ENCODE data around the gene CFAP100. TPM values are rescaled to one million over a fixed set of nuclear protein-coding genes. Genes with fewer than 3 reads are reported as not detected.

CFAP100 gene
- total RNA-seq, 3 donors from 2014 or later: not detected

- H3K4me3 Mint-ChIP-seq: no peak overlapping the region
- H3K27me3 Mint-ChIP-seq (ENCODE audit: low read depth): no peaks in the 10 kb centered on the region
- no peaks in the 10 kb centered on the region for H3K9me3 Mint-ChIP-seq
- DNase-seq: no peak
- peaks cover 28% of the 10 kb centered on the region for H3K36me3 Mint-ChIP-seq (ENCODE audit: insufficient read depth)
- no peaks in the 10 kb centered on the region for H3K4me1 Mint-ChIP-seq (ENCODE audit: low read depth)
- ATAC-seq: no peak
Measured at GRCh38 chr3:126439346-126439967, 44.7 kb downstream of the CFAP100 start.

DNA sequence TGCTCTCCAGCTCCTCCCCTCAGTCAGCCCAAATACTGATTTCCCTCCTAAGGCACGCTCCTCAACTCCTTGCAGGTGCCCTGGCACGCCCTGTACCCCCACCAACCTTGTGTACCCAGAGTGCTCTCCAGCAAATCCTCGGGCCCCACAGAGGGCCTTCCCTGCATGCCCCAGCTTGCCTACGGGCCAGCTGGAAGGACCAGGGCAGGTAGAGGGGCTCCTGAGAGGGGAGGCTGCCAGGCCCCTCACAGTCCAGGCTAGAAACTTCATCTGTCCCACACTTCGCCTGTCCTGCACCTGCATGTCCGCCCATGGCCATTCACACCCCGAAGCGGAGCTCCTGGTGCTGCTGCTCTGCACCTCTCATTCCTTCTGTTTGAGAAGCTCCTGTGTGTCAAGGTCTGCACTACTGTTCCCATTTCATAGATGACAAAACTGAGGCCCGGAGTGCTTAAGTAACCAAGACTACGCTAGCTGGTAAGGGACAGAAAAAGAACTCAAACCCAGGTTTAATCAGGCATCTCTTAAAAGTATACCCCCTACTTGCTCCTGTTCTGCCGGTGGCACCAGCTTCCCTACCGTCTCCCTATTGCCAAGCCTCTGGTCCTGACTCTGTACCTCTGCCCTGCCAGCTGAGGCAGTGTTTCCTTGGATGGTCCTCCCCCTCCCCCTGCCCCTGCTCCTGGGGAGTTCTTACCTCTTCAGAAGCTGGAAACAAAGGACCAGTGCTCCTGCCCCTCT, 45.4 kb downstream of the CFAP100 start:
- Mint-ChIP-seq H3K9me3 (no peaks in the 10 kb centered on the region), H3K36me3 (ENCODE audit: insufficient read depth) (peaks cover 28% of the 10 kb centered on the region), H3K4me1 (ENCODE audit: low read depth) (no peaks in the 10 kb centered on the region), H3K4me3 (no peak overlapping the region), H3K27me3 (ENCODE audit: low read depth) (no peaks in the 10 kb centered on the region)
- ATAC-seq: no peak
- no peak for DNase-seq

DNA sequence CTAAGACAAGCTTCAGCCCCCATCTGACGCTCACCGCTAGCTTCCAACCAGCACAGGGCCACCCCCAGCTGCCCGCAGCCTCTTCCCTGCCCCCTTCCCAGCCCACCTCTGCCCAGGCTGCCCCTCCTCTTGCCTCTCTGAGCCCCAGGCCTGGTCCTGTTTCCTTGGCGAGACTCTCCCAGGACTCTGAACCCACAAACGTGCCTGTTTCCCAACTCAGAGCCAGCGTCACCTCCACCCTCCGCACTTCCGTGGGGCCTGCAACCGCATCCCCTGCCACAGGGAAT, 45.9 kb downstream of the CFAP100 start:
- DNase-seq: no peak
- no peak for ATAC-seq
- Mint-ChIP-seq H3K4me1 (ENCODE audit: low read depth) (no peaks in the 10 kb centered on the region), H3K36me3 (ENCODE audit: insufficient read depth) (peaks cover 28% of the 10 kb centered on the region), H3K9me3 (no peaks in the 10 kb centered on the region), H3K4me3 (no peak overlapping the region), H3K27me3 (ENCODE audit: low read depth) (no peaks in the 10 kb centered on the region)

DNA sequence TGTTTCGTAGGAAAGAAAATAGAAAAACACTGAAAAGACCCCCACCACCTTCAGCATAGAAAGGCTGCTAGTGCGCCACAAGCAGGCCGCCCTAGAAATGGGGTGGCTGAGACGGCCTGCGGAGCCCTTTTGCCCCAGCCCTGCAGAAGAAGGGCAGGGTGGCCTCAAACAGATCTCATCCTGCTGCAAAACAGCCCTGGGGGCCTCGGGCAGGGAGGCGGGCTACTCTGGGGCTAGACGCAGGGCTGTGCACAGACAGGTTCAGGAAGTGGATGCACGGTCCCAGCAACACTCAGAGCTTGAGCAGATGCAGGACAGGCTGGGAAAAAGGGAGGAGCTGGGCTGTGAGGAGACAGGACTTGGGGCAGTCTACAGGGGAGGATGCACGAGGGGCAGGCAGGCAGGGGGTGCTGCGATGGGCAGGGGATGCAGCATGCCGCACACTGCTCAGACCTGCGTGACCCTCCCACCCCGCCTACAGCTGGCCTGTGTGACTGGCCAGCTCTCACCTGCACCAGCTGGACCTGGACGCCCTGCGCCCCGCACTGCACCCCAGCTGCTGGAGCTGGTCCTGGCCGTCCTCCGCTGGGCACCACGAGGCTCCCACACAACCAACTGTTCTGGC, 46.7 kb downstream of the CFAP100 start:
- no peak for ATAC-seq
- Mint-ChIP-seq H3K4me1 (ENCODE audit: low read depth) (no peaks in the 10 kb centered on the region), H3K4me3 (no peak overlapping the region), H3K27me3 (ENCODE audit: low read depth) (no peaks in the 10 kb centered on the region), H3K36me3 (ENCODE audit: insufficient read depth) (peaks cover 33% of the 10 kb centered on the region), H3K9me3 (no peaks in the 10 kb centered on the region)
- DNase-seq: no peak

- DNase-seq: no peak
- Mint-ChIP-seq H3K4me3 (no peak overlapping the region), H3K36me3 (ENCODE audit: insufficient read depth) (peaks cover 31% of the 10 kb centered on the region), H3K27me3 (ENCODE audit: low read depth) (no peaks in the 10 kb centered on the region), H3K4me1 (ENCODE audit: low read depth) (no peaks in the 10 kb centered on the region), H3K9me3 (no peaks in the 10 kb centered on the region)
- ATAC-seq: no peak
Measured at GRCh38 chr3:126442094-126442855, 47.6 kb downstream of the CFAP100 start.

GRCh38 chr3:126442856-126443242, 48.1 kb downstream of the CFAP100 start:
- Mint-ChIP-seq H3K36me3 (ENCODE audit: insufficient read depth) (peaks cover 26% of the 10 kb centered on the region), H3K9me3 (no peaks in the 10 kb centered on the region), H3K4me3 (no peak overlapping the region), H3K27me3 (ENCODE audit: low read depth) (no peaks in the 10 kb centered on the region), H3K4me1 (ENCODE audit: low read depth) (no peaks in the 10 kb centered on the region)
- no peak for DNase-seq
- ATAC-seq: no peak

GRCh38 chr3:126445506-126445905, 50.8 kb downstream of the CFAP100 start:
- H3K36me3 Mint-ChIP-seq (ENCODE audit: insufficient read depth): peaks cover 21% of the 10 kb centered on the region
- no peaks in the 10 kb centered on the region for H3K27me3 Mint-ChIP-seq (ENCODE audit: low read depth)
- H3K4me1 Mint-ChIP-seq (ENCODE audit: low read depth): no peaks in the 10 kb centered on the region
- DNase-seq: no peak
- no peak for ATAC-seq
- no peaks in the 10 kb centered on the region for H3K9me3 Mint-ChIP-seq
- H3K4me3 Mint-ChIP-seq: no peak overlapping the region

DNA sequence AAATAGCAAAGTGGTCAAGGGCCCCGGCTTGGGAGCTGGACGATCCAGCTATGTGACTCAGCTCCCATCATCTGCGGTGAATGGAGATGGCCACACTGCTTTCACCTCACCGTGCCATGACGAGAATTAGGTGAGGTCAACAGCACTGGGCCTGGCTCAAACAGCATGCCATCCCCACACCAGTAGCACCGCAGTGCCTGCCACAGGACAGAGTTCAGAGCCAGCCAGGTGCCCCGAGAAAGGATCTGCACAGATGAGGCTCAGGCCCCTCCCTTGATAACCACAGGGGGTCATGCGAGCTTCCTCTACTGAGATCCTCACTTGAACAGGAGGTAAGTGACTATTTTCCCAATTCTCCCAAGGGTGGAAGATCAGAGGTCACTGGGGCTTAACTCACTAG, 51.6 kb downstream of the CFAP100 start:
- no peaks in the 10 kb centered on the region for H3K27me3 Mint-ChIP-seq (ENCODE audit: low read depth)
- ATAC-seq (no peak), DNase-seq (no peak)
- H3K36me3 Mint-ChIP-seq (ENCODE audit: insufficient read depth): peaks cover 23% of the 10 kb centered on the region
- H3K4me1 Mint-ChIP-seq (ENCODE audit: low read depth): no peaks in the 10 kb centered on the region
- no peaks in the 10 kb centered on the region for H3K9me3 Mint-ChIP-seq
- no peak overlapping the region for H3K4me3 Mint-ChIP-seq

GRCh38 chr3:126446791-126447190, 52.1 kb downstream of the CFAP100 start:
- H3K4me1 Mint-ChIP-seq (ENCODE audit: low read depth): no peaks in the 10 kb centered on the region
- peaks cover 28% of the 10 kb centered on the region for H3K36me3 Mint-ChIP-seq (ENCODE audit: insufficient read depth)
- no peak overlapping the region for H3K4me3 Mint-ChIP-seq
- H3K27me3 Mint-ChIP-seq (ENCODE audit: low read depth): no peaks in the 10 kb centered on the region
- DNase-seq (no peak), ATAC-seq (no peak)
- no peaks in the 10 kb centered on the region for H3K9me3 Mint-ChIP-seq

DNA sequence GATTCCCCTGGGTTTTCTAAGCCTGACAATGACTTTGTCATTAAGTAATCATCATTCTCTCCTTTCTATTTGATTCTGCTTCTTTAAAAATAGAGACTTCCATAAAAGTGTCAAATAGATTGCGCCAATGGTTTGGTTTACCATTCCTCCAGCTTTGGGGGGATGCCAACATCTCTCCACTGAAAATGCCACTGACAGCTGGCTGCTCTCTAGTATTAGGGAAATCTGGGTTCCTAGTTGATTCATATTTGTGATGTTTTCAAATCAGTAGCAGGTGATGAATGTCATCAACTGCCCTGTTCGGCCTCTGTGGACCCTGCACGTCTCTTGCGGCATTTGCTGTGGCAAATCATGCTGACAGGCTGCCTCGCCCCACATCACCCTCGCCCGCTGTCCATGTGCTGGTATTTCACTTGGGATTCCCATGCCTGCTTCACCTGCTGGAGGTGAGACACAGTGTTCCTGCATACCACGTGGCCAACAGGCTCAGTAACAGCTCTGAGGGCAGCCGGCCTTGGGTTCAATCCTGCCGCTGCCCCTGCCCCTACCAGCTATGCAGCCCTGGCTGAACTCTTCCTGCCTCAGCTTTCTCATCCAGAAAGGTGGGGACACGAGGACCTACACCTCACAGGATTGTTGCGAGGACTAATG, 52.9 kb downstream of the CFAP100 start:
- H3K4me3 Mint-ChIP-seq: no peak overlapping the region
- no peak for DNase-seq
- no peaks in the 10 kb centered on the region for H3K9me3 Mint-ChIP-seq
- H3K36me3 Mint-ChIP-seq (ENCODE audit: insufficient read depth): peaks cover 35% of the 10 kb centered on the region
- H3K4me1 Mint-ChIP-seq (ENCODE audit: low read depth): no peaks in the 10 kb centered on the region
- H3K27me3 Mint-ChIP-seq (ENCODE audit: low read depth): no peaks in the 10 kb centered on the region
- no peak for ATAC-seq

GRCh38 chr3:126448136-126448892, 53.6 kb downstream of the CFAP100 start:
- Mint-ChIP-seq H3K9me3 (no peaks in the 10 kb centered on the region), H3K4me1 (ENCODE audit: low read depth) (no peaks in the 10 kb centered on the region), H3K27me3 (ENCODE audit: low read depth) (no peaks in the 10 kb centered on the region), H3K36me3 (ENCODE audit: insufficient read depth) (peaks cover 32% of the 10 kb centered on the region), H3K4me3 (no peak overlapping the region)
- DNase-seq (no peak), ATAC-seq (no peak)

DNA sequence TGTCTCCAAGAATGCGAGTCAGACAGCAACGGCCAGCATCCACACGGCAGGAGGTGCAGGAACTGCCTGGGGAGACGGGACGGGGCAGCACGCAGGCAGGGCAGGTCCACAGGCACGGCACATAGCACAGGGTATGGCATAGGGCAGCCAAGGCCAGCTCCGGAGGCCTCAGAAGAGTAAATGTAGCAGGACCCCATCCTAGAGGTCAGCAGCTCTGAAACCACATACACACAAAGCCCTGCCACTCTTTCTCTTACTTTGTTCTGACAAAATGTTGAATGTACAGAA, 54.1 kb downstream of the CFAP100 start:
- ATAC-seq: no peak

GRCh38 chr3:126449621-126450051, 54.9 kb downstream of the CFAP100 start:
- Mint-ChIP-seq H3K36me3 (ENCODE audit: insufficient read depth) (peaks cover 36% of the 10 kb centered on the region), H3K9me3 (no peaks in the 10 kb centered on the region), H3K4me3 (no peak overlapping the region), H3K27me3 (ENCODE audit: low read depth) (no peaks in the 10 kb centered on the region), H3K4me1 (ENCODE audit: low read depth) (no peaks in the 10 kb centered on the region)
- DNase-seq (no peak), ATAC-seq (no peak)

More for the DNA sequence above, 54.1 kb downstream of the CFAP100 start:
- DNase-seq: no peak
- Mint-ChIP-seq H3K27me3 (ENCODE audit: low read depth) (no peaks in the 10 kb centered on the region), H3K36me3 (ENCODE audit: insufficient read depth) (peaks cover 32% of the 10 kb centered on the region), H3K4me3 (no peak overlapping the region), H3K4me1 (ENCODE audit: low read depth) (no peaks in the 10 kb centered on the region), H3K9me3 (no peaks in the 10 kb centered on the region)

DNA sequence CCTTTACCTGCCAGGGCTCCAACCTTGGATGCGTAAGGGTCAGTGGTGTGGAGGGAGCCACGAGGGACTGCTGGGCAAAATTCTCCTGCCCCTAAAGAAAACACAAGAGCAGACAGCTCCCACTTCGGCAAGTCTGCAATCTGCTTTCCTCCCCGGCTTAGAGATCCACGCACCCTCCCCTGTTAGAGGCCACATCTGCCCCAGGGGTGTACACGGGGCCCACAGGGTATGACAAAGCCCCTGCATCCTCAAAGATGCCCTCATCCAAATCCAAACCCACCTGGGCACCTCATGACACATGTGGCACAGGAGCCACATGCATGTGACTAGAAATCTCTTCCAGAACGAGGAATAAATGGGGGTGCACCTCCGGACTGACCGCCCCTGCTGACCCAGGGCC, 55.5 kb downstream of the CFAP100 start:
- no peak for ATAC-seq
- no peaks in the 10 kb centered on the region for H3K27me3 Mint-ChIP-seq (ENCODE audit: low read depth)
- no peak for DNase-seq
- H3K36me3 Mint-ChIP-seq (ENCODE audit: insufficient read depth): peaks cover 39% of the 10 kb centered on the region
- H3K4me3 Mint-ChIP-seq: no peak overlapping the region
- H3K9me3 Mint-ChIP-seq: no peaks in the 10 kb centered on the region
- peaks cover under 1% of the 10 kb centered on the region for H3K4me1 Mint-ChIP-seq (ENCODE audit: low read depth)

All from activated T-cell treated with anti-CD3 and anti-CD28 coated beads, Interleukin-2, amount 50 U/mL, for 4 hours (primary cell).